HG03108 (cell line): Measurements from ENCODE around the gene BCAR1.
"Not testable (repeated sequence)": the region's sequence is repeated elsewhere in the genome, so short reads cannot be mapped to it uniquely, and the experiment has no call there.

Source experiments
- ATAC-seq: cut with Tn5 transposase; IDR thresholded peaks from one replicate; pipeline ENCODE4 v1.9.1; 2021; ENCODE audit warnings: moderate library complexity; ENCODE audit not compliant: unreplicated experiment

BCAR1 gene

DNA sequence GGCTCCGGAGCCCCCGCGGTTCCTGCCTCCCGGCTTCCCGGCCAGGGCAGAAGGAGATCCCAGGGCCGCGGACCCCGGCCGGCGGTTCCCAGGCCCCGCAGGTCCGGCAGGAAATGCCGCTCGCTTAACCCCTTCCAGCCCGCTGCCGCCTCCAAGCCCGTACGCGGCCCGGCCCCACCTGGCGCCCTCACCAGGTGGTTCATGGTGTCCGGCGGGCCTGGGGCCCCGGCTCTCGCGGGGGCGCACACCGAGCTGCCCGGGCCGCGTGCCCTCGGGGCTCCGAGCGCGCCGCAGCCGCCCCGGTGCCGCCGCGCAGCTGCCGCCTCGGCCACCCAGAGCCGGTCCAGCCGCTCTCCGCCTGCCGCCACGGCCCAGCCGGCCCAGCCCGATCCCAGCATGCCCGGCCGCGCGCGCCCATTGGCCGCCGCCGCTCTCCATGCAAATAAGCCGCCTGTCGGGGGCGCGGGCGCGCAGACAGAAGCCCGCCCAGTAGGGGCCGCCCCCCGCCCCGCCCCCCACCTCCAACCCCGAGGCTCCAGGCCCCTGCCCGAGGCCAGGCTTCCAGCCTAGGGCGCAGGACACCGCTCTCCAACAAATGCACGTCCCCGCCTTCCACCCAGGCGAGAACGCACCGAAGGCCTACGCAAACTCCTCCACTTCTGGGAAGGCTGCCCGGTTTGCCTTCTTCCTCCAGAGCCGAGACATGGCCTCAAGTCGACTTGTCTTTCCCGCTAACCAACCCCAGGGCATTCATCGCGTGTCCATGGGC lies at the start of gene BCAR1:
BCAR1 (minus strand) TSS at position 345 of the 769 bp plus-strand sequence; CDS start at position 203, 142 bp downstream.
- peak; percentile 73 for ATAC-seq

DNA sequence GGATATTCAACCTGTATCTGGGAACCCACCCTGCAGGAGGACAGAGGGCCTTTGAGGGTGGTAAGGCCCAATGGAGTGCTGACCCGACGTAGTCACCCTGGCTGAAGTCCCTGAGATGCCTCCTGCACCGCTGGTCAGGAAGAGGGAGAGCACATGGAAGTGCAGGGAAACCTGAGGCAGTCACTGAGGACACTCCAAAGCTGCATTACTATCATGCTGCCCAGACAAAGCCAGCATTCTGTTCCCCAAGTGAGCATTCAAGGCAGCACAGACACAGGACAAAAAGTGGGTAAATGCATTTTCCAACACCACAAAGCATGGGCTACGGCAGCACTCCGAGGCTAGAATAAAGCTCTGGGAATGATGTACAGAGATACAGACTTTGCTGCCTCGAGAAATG lies 46.8 kb upstream of the BCAR1 start:
- ATAC-seq = no peak

- no peak for ATAC-seq
Observed at GRCh38 chr16:75296606-75297005, 45.2 kb upstream of the BCAR1 start.

DNA sequence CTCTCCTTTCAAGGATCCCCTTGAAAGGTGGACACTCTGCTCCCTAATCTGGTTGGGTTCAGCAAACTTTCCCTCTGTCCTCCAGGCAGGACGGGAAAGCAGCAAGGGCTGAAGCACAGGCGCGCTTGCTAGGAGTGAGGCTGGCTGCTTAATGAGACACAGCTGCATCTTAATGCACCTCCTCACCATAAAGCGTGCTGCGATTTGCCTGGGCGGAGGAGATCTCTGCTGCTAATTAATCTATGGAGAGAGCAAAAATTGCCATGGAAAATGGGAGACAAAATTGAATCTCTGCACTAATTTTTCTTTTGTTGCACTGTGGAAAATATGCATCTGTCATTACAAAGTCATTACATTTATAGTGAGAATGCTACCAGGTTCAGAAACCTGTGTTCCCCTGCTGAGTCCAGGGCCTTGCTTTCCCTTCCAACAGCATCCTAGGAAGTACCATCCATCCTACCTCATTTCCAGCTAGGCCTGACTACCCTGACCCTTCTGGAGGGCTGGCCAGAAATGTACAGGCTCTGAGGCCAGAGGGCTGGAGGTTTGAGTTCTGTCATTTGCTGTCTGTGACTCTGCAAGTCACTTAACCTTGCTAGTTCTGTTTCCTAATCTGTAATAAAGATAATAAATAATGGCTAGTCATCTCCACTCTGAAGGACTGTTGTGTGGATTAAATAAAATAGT lies 43.5 kb upstream of the BCAR1 start:
- ATAC-seq = no peak

DNA sequence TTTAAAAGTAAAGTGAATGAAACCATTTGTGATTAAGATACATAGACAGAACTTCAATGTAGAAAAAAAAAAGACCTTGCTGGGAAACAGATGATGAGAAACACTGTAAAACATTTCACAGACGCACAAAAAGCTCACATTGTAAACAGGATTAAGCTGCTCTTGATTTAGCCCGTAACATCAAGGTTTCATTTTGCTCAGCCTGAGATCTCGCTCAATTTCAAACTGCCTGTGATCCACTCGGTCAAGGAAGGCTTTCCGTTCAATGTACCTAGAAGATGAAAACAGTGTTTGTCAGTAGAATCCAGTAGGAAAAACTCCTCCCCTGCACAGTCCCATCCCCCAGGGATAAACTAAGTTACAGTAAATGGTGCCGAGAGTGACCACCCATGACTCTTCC lies 42.3 kb upstream of the BCAR1 start:
- no peak for ATAC-seq

- no peak for ATAC-seq
Observed at GRCh38 chr16:75293173-75293572, 41.7 kb upstream of the BCAR1 start.

DNA sequence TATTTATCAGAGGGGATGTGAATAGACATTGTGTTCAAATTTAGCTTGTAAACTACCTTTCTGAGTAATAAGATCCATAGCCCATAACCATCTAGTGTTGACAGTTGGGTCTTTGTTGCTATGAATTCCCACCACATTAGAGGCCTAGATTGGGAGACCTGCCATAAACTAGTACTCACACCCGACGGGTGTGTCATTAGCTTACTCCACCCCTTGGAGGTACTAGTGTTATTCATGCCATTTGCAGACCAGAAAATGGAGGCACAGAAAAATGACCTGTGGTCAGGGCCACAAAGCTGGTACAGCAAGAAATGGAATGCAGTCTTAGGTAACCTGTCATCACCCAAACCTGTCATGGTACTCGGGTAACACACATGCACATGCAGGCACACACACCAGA lies 41.3 kb upstream of the BCAR1 start:
- ATAC-seq = no peak

GRCh38 chr16:75289189-75289588 lies 37.8 kb upstream of the BCAR1 start:
- no peak for ATAC-seq

- ATAC-seq = peak; percentile 55
Observed at GRCh38 chr16:75288596-75289120, 37.2 kb upstream of the BCAR1 start.

DNA sequence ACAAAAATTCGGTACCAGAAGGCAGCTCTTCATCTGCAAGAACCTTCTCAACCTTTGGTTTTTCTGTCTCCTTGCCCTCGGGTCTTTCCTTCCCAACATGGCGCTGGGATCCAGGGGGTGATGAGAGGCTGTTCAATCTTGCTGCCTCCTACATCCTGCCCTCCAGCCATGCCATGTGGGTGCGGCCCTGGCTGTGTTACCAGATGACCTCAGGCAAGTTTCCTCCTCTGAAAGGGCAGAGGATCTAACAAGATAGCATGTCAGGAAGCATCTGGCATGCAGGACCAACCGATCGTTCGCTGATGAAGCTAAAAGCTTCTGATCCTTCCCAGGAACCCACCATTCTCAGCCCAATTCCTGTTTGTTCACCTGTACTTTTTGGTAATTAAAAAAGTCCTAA lies 36.8 kb upstream of the BCAR1 start:
- no peak for ATAC-seq

- no peak for ATAC-seq
Observed at GRCh38 chr16:75287708-75288107, 36.3 kb upstream of the BCAR1 start.

- ATAC-seq = no peak
Observed at GRCh38 chr16:75286389-75286788, 35.0 kb upstream of the BCAR1 start.

- no peak for ATAC-seq
Observed at GRCh38 chr16:75282466-75283281, 31.2 kb upstream of the BCAR1 start.

- ATAC-seq = no peak
Observed at GRCh38 chr16:75281826-75282225, 30.4 kb upstream of the BCAR1 start.

DNA sequence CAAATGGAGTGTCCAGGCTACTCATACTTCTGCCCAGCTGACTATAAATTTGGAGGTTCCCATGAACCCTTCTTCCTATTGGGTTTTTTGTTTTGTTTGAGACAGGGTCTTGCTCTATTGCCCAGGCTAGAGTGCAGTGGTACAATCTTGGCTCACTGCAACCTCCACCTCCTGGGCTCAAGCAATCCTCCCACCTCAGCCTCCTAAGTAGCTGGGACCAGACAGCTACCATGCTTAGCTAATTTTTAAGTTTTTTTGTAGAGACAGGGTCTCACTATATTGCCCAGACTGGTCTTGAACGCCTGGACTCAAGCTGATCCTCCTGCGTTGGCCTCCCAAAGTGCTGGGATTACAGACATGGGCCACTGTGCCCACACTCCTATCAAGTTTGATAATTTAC lies 29.6 kb upstream of the BCAR1 start:
- ATAC-seq = not testable (repeated sequence)

GRCh38 chr16:75280331-75280804 lies 28.9 kb upstream of the BCAR1 start:
- ATAC-seq = no peak

DNA sequence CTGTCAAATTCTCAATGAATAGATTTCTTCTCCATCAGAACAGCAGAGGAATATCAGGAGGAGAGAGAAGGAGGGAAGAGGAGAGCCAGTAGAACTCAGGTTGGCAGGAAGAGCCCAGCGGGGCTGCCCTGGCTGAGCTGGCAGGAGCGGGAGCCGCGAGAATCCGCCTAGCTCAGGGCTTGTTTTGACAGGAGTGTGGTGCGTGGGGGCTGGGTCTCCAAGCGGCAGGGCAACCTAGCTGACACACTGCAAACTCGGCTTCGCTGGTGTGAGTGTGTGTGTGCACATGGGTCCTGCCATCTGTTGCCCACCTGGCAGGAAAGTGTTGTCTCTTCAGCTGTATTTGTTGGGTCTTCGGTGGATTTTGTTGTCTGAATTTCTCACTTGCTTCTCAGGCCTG lies 27.9 kb upstream of the BCAR1 start:
- ATAC-seq = no peak

GRCh38 chr16:75273054-75273925 lies 21.9 kb upstream of the BCAR1 start:
- no peak for ATAC-seq

DNA sequence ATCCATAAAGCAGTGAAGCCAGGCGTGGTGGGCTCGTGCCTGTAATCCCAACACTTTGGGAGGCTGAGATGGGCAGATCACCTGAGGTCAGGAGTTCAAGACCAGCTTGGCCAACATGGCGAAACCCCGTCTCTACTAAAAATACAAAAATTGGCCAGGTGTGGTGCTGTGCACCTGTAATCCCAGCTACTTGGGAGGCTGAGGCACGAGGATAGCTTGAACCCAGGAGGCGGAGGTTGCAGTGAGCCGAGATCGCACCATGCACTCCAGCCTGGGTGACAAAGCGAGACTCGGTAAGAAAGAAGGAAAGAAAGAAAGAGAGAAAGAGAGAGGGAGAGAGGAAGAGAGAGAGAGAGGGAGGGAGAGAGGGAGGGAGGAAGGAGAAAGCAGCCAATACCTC lies 21.2 kb upstream of the BCAR1 start:
- ATAC-seq = not testable (repeated sequence)

DNA sequence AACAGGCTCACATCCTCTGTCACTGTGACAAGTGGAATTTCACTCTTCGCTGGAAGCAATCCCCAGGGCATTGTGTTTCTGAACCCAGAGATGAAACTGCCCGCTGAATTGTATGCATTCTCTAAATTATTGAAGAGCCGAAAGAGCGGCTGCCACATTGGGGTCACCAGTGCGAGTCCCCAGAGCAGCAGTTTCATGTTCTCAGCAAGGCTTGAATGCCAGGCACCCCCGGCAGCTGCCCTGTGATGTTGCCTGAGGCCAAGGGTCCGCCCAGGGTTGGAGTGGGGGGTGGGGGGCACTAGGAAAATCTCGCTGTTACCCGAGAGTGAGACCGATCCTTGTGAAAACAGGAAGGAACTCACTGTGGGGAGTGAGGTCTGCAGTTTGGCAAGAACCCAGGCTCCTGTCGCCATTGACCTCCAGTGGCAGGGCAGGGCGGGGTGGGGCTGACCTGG lies 20.7 kb upstream of the BCAR1 start:
- no peak for ATAC-seq
